GM19455 (cell line): ENCODE measurements around the gene SELENOK.
A peak's percentile ranks its signal among the peaks of the same experiment; 100 is the strongest.

ENCODE experiments used
- ATAC-seq: cut with Tn5 transposase; IDR thresholded peaks from one replicate; pipeline ENCODE4 v1.9.1; 2021; ENCODE audit not compliant: unreplicated experiment

The SELENOK gene

DNA sequence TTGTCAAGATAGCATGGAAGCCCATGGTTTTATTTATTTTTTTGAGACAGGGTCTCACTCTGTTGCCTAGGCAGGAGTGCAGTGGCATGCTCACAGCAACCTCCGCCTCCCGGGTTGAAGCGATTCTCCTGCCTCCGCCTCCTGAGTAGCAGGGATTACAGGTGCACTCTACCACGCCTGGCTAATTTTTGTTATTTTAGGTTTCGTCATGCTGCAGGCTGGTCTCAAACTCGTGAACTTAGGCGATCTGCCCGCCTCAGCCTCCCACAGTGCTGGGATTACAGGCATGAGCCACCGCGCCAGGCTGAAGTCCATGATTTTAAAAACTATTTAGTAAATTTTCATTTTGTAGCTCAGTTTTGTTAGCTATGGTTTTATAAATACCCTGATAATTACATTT lies 7.0 kb downstream of the SELENOK start:
- ATAC-seq: no peak

DNA sequence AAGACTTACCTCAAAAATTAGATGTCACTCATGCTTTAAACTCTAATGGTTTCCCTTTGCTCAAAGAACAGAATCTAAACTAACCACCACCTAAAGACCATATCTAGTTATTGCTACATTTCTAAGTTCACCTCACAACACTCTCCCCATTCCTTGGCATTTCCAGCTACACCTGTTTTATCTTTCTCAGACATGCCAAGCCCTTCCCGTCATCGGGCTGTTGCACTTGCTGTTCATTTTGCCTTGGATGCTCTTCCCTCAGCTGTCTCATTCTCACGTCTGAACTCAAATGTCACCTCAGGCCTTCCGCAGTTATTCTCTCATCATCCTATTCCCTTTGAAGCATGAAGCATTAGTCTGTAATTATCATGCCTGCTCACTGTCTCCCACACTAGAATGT lies 8.7 kb downstream of the SELENOK start:
- ATAC-seq: no peak

DNA sequence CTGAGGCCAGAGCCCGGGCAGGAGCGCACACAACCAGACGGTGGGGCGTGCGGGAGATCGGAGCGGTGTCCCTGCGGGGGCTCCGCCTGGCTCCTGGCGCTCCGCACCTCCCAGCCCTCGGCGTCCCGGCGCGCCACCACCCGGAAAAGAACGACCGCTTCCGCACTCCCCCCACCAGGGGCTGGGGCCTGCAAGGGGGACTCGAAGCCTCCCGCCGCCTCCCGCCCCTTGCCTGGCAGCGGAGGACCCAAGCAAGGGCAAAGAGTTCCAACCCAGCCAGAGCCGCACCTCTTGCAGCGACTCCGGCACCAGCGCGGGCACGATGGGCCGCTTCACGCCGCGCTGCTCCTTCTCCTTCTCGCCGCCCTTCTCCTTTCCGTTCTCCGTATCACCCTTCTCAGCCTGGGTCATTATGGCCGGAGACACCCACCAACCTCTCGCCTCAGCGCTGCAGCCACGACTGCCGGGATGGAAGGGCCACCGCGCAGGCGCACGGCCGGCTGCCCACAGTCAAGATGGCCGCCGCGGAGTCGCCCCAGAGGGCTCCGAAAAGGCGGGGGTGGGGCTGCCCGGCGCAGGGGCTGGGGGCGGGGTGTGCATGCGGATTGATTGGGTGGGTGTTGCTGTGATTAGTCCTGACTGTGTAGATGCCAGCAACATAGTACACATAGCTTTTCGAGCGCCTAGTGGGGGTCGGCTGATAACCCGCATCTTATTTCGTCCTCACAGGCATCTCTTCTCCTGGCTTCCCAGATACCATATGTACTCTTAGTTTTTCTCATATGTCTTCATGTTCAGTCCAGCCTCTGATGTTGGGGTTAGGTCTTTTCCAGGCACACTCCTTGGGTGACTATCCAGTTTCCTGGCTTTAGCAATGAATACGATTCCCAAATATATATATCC lies 9.7 kb downstream of the SELENOK start, which contains the start of gene ACTR8:
TSS of gene ACTR8 (minus strand) at position 462 of the 903 bp plus-strand sequence. CDS start at position 411, 51 bp downstream.
- ATAC-seq: peak; percentile 88

DNA sequence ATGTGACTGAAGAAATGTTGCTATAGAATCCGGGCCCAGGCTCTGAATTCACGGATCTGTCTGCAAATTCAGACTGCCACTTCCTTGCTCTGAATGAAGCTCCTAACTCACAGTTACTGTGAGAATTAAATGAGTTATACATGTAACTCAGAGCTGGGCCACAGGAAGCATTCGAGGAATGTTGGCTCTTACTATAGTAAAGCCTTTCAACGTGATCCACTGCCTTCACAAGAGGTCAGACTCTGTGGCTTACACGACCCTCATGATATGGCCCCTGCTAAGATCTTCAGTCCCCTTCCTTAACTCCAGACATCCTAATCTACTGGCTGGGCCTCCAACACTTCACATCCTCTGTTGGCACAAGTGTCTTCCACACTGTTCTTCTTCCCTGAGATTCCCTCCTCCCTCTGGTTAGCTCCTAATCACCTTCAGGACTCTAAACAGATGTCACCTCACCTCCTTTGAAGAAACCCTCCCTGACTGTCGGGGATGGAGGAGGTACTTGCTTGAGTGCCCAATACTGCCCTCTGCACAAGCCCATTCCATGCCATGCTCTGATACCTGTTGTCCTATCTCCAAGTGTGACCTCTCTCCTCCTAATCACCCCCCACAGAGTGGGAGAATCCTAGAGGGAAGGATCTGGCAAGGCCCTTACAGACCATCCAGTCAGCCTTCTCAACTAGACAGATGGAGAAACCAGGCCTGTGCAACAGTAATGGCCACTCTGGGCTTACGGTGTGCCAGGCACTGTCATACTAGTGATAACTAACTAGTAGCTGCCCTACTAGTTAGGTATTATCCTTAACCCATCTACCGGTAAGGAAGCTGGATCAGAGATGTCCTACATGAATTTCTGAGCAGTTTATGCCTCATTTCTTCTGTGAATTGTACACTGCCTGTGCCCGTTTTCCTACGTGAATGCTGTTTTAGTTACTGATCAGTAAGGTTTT lies 11.0 kb downstream of the SELENOK start:
- ATAC-seq: no peak

DNA sequence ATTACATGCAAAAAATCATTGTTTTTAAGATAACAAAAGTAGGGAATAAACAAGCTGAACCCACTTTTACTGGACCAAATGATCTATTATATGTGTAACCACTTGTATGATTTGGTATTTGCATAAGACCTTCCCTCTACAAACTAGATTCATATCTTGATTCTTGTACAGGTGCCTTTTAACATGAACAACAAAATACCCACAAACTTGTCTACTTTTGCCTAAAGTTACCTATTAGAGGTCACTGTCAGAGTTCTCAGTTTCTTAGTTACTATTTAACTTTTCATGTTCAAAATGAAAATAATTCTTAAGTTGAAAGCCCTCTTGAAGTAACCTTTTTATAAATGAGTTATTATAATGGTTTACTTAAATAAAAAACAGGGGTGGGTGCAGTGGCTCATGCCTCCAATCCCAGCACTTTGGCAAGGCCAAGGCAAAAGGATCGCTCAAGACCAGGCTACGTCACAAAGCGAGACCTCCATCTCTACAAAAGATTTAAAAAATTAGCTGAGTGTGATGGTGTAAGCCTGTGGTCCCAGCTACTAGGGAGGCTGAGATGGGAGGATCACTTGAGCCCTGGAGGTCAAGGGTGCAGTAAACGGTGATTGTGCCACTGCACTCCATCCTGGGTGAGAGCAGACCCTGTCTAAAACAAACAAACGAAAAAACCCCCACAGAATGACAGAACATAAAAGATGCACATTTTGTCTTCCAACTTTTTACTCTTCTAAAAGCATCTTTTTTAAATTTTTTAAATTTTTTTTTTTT lies 25.7 kb downstream of the SELENOK start:
- no peak for ATAC-seq

DNA sequence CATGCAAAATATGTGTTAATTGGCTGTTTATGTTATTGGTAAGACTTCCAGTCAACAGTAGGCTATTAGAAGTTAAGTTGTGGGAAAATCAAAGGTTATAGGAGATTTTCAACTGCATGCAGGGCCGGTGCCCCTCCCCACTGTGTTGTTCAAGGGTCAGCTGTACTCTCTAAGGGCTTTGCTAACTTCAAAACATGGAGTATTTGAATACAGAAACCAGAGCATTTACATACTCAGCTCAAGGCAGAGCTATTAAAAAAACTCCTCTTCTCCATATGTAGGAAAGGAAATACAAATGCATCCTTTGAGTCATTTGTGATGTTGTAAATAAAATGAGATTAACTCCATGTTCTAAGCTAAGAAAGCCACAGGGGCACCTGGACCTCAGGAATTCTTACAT lies 28.5 kb downstream of the SELENOK start:
- no peak for ATAC-seq

DNA sequence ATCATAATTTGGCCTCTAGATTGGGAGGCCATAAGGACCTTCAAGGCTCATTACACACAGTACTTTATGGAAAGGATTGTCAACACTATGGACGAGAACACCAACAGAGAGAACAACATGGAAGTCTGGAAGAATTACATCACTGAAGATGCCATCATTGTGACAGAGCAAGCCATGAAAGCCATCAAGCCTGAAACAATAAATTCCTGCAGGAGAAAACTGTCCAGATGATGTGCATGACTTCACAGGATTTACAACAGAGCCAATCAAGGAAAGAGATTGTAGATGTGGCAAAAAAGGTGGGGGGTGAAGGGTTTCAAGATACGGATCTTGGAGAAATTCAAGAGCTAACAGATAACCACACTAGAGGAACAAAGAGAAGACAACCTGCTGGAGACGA lies 29.4 kb downstream of the SELENOK start:
- no peak for ATAC-seq

DNA sequence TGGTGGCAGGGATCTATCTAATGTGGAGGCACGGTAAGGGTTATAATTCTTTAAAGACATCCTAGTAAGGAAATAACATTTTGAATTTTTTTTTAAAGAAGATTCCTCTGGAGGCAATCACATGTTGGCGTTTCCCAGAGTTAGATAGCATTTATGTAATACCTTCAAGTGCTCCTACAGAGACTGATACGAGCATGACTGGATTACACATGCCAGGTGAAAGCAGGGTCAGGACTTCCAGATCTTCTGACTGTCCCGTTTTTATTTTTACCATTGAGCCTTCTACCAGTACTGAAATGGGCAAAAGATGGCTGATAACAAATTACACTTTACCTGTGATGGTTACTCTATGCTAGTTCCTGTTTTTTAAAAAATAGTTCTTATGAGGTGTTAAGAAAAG lies 31.5 kb downstream of the SELENOK start:
- ATAC-seq: no peak

DNA sequence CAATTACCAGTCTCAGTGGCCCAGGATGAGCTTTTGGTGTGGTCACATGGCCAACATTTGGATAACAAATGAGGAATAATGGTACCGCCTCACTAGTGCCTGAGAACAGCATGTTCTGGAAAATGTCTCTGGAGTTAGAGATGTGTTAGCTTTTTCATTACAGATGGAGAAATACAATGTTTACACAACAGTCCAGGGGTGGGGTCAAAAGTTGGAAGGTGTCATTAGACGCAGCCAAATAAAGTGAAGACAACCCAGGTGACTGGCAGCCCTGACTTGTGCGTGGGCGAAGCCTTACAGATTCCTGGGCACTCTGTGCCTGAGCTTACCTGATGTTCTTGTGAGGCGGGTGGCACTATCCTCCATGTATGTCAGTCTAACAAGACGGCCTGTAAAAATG lies 32.5 kb downstream of the SELENOK start:
- ATAC-seq: no peak

DNA sequence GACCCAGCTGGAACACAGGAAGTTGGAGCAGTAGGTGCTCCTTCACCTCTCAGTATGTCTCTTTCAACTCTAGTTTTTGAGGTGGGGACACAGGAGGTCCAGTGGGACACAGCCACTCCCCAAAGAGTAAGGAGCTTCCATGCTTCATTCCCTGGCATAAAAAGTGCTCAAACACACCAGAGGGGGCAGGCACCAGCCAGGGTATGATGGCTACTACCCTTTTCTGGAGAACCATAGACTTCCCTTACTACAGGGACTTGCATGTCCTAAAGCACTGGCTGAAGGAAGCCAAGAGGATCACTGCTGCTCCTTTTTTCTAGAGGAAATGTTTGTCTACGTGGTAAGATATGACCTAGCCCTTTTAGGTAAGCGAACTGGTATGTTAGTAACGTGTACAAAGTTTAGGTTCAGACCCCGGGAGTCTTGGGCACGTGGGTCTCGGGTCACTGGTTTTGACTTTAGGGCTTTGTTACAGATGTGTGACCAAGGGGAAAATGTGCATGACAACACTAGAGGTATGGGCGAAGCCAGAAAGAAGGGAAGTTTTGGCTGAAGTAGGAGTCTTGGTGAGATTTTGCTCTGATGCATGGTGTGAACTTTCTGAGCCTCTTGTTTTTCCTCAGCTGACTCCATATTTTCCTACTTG lies 33.4 kb downstream of the SELENOK start:
- ATAC-seq: no peak

DNA sequence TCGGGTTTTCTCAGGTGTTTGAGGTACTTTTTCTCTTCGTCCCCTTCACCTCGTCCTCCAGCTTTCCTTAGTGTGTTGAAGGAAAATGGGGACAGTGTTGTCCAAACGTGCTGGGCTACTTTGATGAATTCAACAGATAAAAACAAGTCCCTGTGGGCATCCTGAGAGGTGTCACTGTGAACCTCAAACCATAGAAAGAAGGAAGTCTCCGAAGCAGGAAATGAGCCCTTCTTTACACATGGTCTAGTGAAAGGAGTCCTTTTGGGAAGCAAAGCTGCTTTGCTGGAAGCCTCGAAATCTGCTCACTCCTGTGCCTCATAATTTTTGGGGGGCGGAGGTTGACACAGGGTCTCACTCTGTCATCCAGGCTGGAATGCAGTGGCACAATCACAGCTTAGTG lies 34.7 kb downstream of the SELENOK start:
- no peak for ATAC-seq

DNA sequence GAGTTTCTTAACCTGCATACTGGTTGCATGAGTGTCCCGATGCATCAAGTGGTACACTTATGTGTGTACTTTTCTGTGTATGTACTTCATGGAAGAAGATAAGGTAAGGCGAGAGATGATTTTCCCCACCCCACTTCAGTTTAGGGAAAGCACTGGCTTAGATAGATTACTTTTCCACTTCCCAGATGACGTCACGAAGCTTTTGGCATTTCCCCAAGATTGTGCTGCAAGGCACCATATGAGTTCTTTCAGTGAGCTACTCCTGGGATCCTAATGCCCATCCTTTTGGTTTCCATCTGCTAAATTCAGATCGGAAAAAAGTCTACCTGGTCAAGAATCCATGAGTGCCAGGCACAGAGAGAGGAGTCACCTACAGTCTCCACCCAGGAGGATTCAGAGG lies 40.8 kb downstream of the SELENOK start:
- ATAC-seq: no peak

DNA sequence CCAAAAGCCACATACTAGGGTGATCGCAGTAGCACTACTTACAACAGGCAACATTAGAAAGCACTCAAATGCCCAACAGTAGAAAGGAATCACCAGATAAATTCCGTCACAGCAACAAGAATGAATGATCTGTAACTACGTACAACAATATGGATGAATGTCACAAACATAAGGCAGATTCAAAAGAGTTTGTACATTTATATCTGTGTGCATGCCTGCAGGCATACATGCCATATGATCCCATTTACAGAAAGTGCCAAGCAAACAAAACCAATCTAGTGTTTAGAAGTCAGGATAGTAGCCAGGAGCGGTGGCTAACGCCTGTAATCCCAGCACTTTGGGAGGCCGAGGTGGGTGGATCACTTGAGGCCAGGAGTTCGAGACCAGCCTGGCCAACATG lies 41.7 kb downstream of the SELENOK start:
- no peak for ATAC-seq

DNA sequence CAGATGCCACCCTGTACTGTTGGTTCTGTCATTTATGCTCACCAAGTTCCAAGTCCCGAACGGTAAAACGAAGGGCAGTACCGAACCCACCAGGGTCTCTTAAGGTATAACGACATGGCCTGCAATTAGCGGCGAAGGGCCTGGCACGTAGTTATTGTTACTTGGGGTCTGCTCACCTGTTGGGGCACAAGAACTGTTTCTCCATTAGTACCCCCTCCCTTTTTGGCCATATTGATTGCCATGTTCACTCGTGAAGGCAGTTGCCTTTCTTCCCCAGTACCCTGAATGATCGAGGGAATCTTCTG lies 44.9 kb downstream of the SELENOK start:
- ATAC-seq: no peak

DNA sequence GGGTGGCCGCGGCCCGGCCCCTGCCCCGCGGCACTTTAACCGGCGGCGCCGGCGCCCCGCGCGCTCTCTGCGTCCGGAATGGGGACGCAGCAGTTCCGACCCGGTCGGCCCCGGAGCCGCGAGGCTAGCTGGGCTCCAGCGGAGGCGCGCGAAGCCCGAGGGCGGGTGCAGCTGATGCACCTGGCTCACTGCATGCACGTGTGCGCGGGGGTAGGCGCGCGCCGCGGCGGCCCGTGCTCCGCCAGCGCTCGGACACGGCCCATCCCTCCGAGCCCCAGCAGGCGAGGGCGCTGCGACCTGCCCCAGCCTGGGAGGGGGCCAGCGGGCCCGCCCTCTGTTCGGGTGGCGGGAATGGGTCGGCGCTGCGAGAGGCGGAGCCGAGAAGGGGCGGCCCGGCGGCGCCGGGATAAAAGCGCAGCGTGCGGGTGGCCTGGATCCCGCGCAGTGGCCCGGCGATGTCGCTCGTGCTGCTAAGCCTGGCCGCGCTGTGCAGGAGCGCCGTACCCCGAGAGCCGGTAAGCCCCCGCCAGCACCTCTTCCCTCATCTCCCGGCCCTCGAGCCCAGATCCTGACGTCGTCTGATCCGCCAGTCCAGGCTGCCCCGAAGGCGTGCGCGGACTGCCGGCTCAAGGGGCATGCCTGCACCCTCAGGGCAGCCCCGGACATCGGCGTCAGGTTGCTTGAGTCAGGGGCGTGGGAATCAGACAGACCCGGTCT lies 45.4 kb downstream of the SELENOK start, which contains the start of the genes CHDH and IL17RB:
TSS of gene CHDH (minus strand) at position 286 of the 717 bp plus-strand sequence. CDS start 22,411 bp downstream, outside the sequence.
TSS of gene IL17RB (plus strand) at position 435 of the 717 bp plus-strand sequence. CDS start at position 456, 21 bp downstream.
- ATAC-seq: peak; percentile 43

DNA sequence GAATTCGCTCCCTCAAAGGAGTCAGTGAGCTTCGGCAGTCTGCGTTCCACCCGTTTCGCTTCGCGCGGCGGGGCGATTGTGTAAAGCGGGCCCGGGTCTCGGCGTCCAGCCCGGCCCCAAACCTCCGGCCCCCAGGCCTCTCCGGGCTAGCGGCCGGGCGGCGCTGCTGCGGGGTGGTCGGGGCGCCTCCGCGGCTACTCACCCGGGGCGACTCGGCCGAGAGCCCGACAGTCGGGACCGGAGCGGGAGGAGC lies 45.9 kb downstream of the SELENOK start:
- ATAC-seq: peak; percentile 16

DNA sequence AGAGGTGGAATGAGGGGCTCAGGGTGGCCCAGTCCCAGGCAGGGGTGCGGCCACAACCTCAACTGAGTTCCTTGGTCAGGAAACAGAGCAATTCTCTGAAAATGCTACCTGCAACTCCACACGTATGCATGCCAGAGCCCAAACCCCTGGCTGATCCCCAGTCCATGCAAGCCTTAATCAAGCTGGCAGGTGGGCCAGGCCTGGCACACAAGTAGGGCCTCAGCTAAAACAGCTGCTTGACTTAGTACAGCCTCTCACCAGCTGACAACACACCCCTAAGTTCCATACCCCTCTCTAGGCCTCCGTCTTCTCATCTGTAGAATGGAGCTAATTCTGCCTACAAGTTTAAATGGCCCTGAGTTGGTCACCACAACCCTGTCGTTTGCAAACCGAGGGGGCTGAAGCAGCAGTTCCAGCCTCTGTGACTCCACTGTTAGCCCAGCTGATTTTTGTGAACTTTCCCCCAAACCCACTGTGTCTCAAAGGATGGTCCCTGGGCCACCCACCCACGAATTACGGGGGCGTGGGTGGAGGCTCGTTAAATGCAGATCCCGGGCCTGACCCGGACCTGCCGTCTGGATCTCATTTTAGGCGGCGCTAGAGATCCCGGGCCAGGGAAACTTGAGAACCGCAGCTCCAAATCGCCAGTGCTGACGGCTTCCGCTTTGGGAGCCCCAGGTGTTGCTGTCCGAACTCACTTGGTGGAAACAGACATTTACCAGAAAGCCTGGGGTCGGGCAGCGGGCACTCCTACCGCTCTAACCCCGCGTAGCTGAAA lies 46.4 kb downstream of the SELENOK start:
- peak; percentile 31 for ATAC-seq

DNA sequence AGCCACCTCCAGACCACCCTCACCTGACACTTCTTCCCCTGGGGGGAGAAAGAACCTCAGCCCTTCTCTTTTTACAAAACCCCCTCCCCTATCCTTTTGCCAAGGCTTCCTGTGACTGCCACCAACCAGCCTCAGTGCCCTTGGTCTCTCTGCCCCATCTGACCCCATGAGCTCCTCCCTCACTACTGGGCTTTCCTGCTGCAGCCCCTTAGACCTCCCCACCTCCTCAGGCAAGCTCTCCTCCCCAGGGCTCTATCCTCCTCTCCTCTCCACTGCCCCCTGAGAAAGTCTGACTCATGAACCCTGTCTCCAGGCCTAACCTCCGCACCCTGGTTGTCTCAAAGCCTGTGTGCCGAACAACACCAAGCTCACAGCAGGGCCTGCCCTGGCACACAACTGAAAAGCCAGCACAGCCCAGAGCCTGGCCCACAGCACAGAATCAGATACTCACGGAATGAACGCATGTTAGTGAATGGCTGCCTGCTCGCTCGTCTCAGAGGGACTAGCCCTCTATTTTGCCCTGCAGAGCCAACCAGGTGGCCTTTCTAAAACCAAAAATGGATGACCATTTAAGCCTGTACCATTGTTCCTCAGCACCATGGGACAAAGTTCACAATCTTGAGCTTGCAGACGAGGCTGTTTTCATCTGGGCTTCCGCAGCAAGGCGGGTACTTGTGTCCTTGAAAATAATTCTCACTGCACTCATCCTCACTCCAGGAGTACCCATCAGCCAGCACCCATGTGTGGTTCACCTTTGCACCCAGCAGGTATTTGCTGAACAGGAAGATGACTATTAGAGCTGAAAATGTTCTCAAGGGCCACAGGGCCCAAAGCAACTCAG lies 47.2 kb downstream of the SELENOK start:
- no peak for ATAC-seq
